GM10266 (cell line): Measurements from ENCODE around the gene CLCN1.

Experiments used
- DNase-seq: peaks from one replicate; pipeline ENCODE4 v3.0.0; 2012; ENCODE audit errors: extremely low spot score
- TF ChIP-seq, protein P1 (sequence below): IDR thresholded peaks from 2 replicates; pipeline ENCODE4 v1.5.1; 2012; ENCODE audit warnings: mild to moderate bottlenecking, low read depth; ENCODE audit not compliant: control insufficient read depth, insufficient read depth; ENCODE audit errors: missing control alignments

CLCN1 gene

DNA sequence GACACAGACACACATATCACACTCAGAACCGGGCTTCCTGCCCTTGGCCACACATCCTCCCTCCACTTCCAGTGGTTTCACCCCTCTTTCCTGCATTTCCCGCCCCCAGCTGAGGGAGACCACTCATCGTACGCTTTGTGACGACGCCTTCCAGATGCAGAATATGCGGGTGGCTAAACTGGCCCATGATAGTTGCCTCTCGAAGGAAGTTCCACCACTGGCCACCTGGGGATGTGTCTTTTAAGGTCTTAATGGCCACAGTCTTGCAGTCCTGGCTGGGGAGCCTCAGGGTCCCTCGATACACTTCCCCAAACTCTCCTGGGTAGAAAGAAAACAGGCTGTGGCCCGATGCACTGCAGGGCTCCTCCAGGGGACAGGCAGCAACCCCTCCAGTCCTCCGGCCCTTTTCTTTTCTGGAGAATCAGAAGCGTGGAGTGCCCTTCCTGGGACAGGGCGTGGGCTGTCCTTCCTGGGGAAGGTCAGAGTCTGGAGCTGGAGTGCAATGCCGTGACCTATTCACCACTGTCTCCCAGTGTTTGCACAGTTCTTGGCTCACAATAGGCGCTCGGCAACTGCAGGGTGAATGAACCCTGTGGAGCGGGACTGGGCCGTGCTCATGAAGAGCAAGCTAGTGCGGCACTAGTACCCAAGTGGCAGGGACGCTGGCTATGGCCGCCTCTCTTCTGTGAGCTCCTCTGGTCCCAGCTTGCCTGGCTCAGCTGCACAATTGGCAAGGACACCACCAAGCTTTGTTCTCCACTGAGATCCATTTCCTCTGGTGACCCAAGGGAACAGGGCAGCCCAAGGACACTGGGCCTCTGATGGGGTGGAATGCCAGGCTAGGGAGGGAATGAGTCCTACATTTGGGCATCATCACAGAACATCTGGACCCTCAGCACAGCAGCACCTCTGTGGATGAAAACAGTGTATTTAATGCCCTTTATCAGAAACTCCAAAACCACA, 79.6 kb downstream of the CLCN1 start:
- no peak for DNase-seq
- TF ChIP-seq, protein P1, sequence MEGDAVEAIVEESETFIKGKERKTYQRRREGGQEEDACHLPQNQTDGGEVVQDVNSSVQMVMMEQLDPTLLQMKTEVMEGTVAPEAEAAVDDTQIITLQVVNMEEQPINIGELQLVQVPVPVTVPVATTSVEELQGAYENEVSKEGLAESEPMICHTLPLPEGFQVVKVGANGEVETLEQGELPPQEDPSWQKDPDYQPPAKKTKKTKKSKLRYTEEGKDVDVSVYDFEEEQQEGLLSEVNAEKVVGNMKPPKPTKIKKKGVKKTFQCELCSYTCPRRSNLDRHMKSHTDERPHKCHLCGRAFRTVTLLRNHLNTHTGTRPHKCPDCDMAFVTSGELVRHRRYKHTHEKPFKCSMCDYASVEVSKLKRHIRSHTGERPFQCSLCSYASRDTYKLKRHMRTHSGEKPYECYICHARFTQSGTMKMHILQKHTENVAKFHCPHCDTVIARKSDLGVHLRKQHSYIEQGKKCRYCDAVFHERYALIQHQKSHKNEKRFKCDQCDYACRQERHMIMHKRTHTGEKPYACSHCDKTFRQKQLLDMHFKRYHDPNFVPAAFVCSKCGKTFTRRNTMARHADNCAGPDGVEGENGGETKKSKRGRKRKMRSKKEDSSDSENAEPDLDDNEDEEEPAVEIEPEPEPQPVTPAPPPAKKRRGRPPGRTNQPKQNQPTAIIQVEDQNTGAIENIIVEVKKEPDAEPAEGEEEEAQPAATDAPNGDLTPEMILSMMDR, result no peak

DNA sequence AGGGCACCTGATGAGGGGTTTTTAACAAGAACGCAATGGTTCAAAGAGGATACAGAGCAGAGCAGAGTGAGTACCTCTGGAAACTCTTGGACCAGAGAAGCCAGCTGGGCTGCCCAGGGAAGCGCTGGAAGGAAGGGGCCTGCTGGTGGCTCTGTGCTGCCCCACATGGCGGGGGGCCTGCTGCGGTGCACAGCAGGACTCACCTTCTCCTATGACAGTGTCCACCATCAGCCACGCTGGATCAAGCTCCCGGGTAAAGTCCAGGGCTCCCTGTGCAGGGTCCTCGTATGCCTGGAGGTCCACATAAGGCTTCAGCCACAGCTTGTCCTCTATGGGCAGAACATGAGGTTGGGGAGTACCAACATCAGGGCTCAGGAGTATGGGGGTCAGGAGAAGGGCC, 80.3 kb downstream of the CLCN1 start:
- TF ChIP-seq, protein P1, result no peak
- no peak for DNase-seq

DNA sequence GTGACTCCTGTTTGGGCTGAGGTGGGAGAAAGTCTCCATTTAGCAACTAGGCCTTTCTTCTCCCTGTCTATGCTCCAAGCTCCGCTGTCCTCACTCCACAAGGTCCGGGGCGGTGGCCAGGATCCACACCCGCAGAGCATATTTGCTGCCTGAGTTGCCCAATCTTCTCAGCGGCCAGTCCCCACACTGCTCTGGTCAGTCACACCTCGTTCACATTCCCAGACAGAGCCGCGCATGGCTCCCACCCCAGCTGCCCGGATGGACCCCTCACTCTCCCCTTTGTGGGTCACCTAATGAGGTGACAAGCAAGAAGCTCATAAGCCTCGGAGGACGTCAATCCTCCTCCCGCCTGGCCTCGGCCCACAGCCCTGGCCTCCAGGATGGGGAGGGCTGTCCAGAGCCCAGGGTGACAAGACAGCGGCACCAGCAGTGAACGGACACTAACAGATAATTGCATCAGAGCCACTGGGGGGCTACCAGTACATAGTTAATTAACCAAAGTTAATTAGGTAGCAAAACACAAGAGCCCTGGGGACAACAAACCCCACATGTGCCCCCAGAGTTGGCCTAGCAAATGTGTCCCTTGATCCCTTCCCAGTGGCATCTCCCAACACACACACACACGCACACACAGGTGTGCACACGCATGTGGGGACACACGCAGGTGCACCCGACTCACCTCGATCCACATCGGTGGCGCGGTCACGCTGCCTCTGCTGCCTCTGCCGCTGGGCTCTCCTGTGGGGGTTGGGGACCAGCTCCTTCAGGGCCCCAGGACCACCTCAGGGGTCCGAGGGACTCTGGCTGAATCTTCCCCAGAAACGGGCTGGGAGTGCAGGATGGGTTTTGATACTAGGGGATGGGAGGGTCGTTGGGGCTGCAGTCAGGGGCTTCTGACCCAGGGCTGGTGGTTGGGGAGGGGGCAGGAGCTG, 81.0 kb downstream of the CLCN1 start:
- no peak for DNase-seq
- TF ChIP-seq, protein P1, result no peak

DNA sequence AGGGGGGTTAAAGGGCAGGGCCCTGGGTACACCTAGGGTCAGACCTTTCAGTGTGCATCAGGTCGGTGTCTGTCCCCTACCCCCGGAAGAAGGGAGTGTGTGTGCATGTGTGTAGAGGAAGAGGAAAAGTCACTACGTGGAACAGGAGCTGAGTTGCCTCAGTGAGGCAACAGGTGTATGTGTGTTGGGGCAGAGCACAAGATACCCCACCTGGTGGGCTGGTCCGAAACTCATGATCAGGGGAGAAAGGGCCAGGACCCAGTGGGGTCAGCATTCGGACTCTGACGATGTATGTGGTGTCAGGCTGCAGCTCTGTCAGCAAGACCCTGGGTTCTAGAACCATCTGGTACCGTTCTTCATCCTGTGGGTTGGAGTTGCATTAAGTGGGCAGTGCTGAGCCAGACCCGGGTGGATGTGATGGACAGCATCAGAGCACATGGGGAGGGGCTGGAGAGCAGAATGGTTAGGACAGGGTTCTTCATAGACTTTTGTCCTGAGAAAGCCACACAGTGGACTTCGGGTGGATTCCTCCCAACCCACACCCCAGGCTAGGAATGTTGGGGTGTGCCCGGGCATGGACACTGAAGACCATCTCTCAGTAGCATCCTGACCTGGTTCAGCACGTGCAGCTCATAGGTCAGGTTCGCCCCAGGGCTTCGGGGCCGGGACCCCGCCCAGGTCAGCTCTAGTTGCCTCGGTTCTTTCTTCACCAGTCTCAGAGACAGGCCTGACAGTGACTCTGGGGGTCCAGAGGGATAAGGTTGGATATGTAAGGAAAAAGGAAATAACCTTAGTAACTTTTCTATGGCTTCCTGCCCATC, 82.0 kb downstream of the CLCN1 start:
- TF ChIP-seq, protein P1, result no peak
- no peak for DNase-seq

DNA sequence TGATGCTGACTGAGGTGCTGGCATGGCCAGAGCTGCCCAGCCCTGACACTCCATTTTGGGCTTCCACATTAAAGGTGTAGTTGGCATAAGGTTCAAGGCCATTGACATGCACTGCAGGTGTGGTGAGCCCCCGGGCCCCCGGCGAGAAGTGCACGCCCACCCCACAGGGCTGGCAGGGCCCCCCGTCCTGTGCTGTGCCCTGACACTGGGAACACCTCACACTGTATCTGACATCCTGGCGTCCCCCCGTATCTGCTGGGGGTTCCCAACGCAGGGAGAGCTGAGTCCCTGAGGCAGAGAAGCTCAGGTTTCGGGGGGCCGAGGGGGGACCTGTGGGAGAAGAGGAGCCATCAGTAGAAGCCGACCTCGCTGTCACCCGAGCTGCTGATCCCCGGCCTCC, 82.7 kb downstream of the CLCN1 start:
- DNase-seq, result no peak
- TF ChIP-seq, protein P1, result no peak

DNA sequence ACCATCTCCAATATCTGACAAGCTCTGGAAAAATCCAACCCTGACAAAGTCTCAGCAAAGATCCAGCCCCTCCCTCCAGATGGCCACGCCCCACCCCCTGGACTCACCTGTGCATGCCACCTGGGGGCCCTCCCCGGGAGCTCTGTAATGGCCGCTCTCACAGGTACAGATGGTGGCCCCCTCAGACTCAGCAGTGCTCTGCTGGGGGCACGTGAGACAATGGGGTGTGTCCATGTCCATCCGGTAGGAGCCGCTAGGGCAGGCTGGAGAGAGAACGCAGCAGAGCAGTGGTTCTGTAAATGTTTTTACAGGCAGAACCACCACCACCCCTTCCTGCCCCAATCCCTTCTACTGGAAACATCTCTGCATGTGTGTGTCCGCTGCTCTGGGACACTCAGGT, 83.2 kb downstream of the CLCN1 start:
- TF ChIP-seq, protein P1, result no peak
- DNase-seq, result no peak
